GM19240 (cell line): Measurements from ENCODE around the gene ZNF451.
"Not testable (repeated sequence)": the region's sequence is repeated elsewhere in the genome, so short reads cannot be mapped to it uniquely, and the experiment has no call there.

Source experiments
- DNase-seq: peaks from one replicate; pipeline ENCODE4 v3.0.0; 2011; ENCODE audit warnings: low spot score; ENCODE audit not compliant: insufficient read length

Gene ZNF451

GRCh38 chr6:57090458-57091067, 575 bp downstream of the ZNF451 start:
- not testable (repeated sequence) for DNase-seq

GRCh38 chr6:57091375-57091774, 1.4 kb downstream of the ZNF451 start:
- DNase-seq = not testable (repeated sequence)

GRCh38 chr6:57094689-57095088, 4.7 kb downstream of the ZNF451 start:
- no peak for DNase-seq

- DNase-seq = no peak
Observed at GRCh38 chr6:57097596-57097995, 7.6 kb downstream of the ZNF451 start.

- no peak for DNase-seq
Observed at GRCh38 chr6:57102976-57103375, 13.0 kb downstream of the ZNF451 start.

GRCh38 chr6:57104336-57104735, 14.3 kb downstream of the ZNF451 start:
- no peak for DNase-seq

GRCh38 chr6:57106990-57107389, 17.0 kb downstream of the ZNF451 start:
- DNase-seq = no peak

- peak; percentile 7 for DNase-seq
Observed at GRCh38 chr6:57108691-57109090, 18.7 kb downstream of the ZNF451 start.

GRCh38 chr6:57109880-57110279, 19.9 kb downstream of the ZNF451 start:
- DNase-seq = no peak

GRCh38 chr6:57113105-57113504, 23.1 kb downstream of the ZNF451 start:
- DNase-seq = no peak

GRCh38 chr6:57116776-57117175, 26.8 kb downstream of the ZNF451 start:
- DNase-seq = no peak

GRCh38 chr6:57117796-57118195, 27.8 kb downstream of the ZNF451 start:
- no peak for DNase-seq

- no peak for DNase-seq
Observed at GRCh38 chr6:57123111-57123510, 33.1 kb downstream of the ZNF451 start.

GRCh38 chr6:57127763-57128162, 37.8 kb downstream of the ZNF451 start:
- no peak for DNase-seq

- DNase-seq = no peak
Observed at GRCh38 chr6:57130661-57131177, 40.7 kb downstream of the ZNF451 start.

- DNase-seq = no peak
Observed at GRCh38 chr6:57134954-57135353, 45.0 kb downstream of the ZNF451 start.

GRCh38 chr6:57135885-57136284, 45.9 kb downstream of the ZNF451 start:
- no peak for DNase-seq

- no peak for DNase-seq
Observed at GRCh38 chr6:57137350-57137749, 47.4 kb downstream of the ZNF451 start.

- no peak for DNase-seq
Observed at GRCh38 chr6:57138026-57138425, 48.0 kb downstream of the ZNF451 start.

GRCh38 chr6:57141451-57142177, 51.6 kb downstream of the ZNF451 start:
- no peak for DNase-seq

- no peak for DNase-seq
Observed at GRCh38 chr6:57142178-57142525, 52.2 kb downstream of the ZNF451 start.

GRCh38 chr6:57143690-57144089, 53.7 kb downstream of the ZNF451 start:
- DNase-seq = no peak

GRCh38 chr6:57147401-57147800, 57.4 kb downstream of the ZNF451 start:
- DNase-seq = no peak
